NCI-H446 treated with DMSO at 0.1 percent for 48 hours (cell line): ENCODE measurements around the gene MT1X.
"Not testable (repeated sequence)": the region's sequence is repeated elsewhere in the genome, so short reads cannot be mapped to it uniquely, and the experiment has no call there.

ENCODE experiments used
- DNase-seq: peaks from one replicate; lab custom pipeline; 2025; lab: John Stamatoyannopoulos, UW

The MT1X gene

GRCh38 chr16:56710181-56710737, 28.0 kb downstream of the MT1X start:
- no peak for DNase-seq

- no peak for DNase-seq
Observed at GRCh38 chr16:56711862-56712261, 29.6 kb downstream of the MT1X start.

- no peak for DNase-seq
Observed at GRCh38 chr16:56713794-56714193, 31.5 kb downstream of the MT1X start.

GRCh38 chr16:56715126-56715525, 32.9 kb downstream of the MT1X start:
- DNase-seq, result no peak

GRCh38 chr16:56716761-56717160, 34.5 kb downstream of the MT1X start:
- DNase-seq, result peak; percentile 1

GRCh38 chr16:56717532-56717931, 35.3 kb downstream of the MT1X start:
- DNase-seq, result not testable (repeated sequence)

- DNase-seq, result no peak
Observed at GRCh38 chr16:56722200-56722842, 40.1 kb downstream of the MT1X start.

- DNase-seq, result no peak
Observed at GRCh38 chr16:56724191-56724590, 41.9 kb downstream of the MT1X start.

- DNase-seq, result no peak
Observed at GRCh38 chr16:56726283-56726682, 44.0 kb downstream of the MT1X start.

GRCh38 chr16:56726926-56727325, 44.7 kb downstream of the MT1X start:
- DNase-seq, result no peak

- DNase-seq, result no peak
Observed at GRCh38 chr16:56728027-56728426, 45.8 kb downstream of the MT1X start.

- DNase-seq, result no peak
Observed at GRCh38 chr16:56728980-56729734, 46.9 kb downstream of the MT1X start.

GRCh38 chr16:56729735-56730662, 47.7 kb downstream of the MT1X start, which contains the start of gene NUP93:
TSS of gene NUP93 (plus strand) at chr16:56730129. CDS start at chr16:56748248, 18,119 bp downstream.
- DNase-seq, result peak; percentile 65

- no peak for DNase-seq
Observed at GRCh38 chr16:56732366-56732765, 50.1 kb downstream of the MT1X start.

- no peak for DNase-seq
Observed at GRCh38 chr16:56732832-56733231, 50.6 kb downstream of the MT1X start.
